Fibroblast of lung (primary cell): Measurements from ENCODE around the gene PGP. TPM values are rescaled to one million over a fixed set of nuclear protein-coding genes. Genes with fewer than 3 reads are reported as not detected.

Experiments used
- DNase-seq, 2 donors: peaks; one replicate each; pipeline versions ENCODE4 v3.0.0 to v3.0.0-alpha.2; 2010; ENCODE audit warnings: low read depth in 2 of 2
- H2AFZ ChIP-seq: 2 replicates; pipeline ENCODE4 v1.5.1; 2012; ENCODE audit warnings: low read length, control low read depth, inconsistent platforms
- H3K27ac ChIP-seq: 2 replicates; pipeline ENCODE4 v1.5.1; 2011; ENCODE audit warnings: low read length, control low read depth; ENCODE audit not compliant: insufficient read depth
- H3K27me3 ChIP-seq: 2 replicates; pipeline ENCODE4 v1.5.1; 2011; ENCODE audit warnings: mild to moderate bottlenecking, low read length; ENCODE audit not compliant: control insufficient read depth, insufficient read depth
- H3K36me3 ChIP-seq: 2 replicates; pipeline ENCODE4 v1.5.1; 2011; ENCODE audit warnings: low read length; ENCODE audit not compliant: control insufficient read depth, insufficient read depth
- H3K4me1 ChIP-seq: 2 replicates; pipeline ENCODE4 v1.5.1; 2011; ENCODE audit warnings: low read length; ENCODE audit not compliant: control insufficient read depth, insufficient read depth; ENCODE audit errors: extremely low read depth
- H3K4me2 ChIP-seq: 2 replicates; pipeline ENCODE4 v1.5.1; 2011; ENCODE audit warnings: low read length, control low read depth; ENCODE audit not compliant: insufficient read depth; ENCODE audit errors: extremely low read depth
- H3K4me3 ChIP-seq, 4 experiments: fragments of 200-600 bp in 1 of 4; sonication (generic) in 1 of 4; replicated peaks in 1 of 4; 2 replicates each; pipeline ENCODE4 v1.5.1; 2011 to 2016; ENCODE audit warnings: low read length in 4 of 4, low read depth in 3 of 4, mild to moderate bottlenecking in 3 of 4, control low read depth in 2 of 4, inconsistent platforms in 1 of 4, mixed read lengths in 1 of 4; ENCODE audit not compliant: insufficient read depth in 1 of 4; ENCODE audit errors: control extremely low read depth in 1 of 4
- H3K79me2 ChIP-seq: 2 replicates; pipeline ENCODE4 v1.5.1; 2012; ENCODE audit warnings: mild to moderate bottlenecking, low read length, inconsistent platforms; ENCODE audit not compliant: control insufficient read depth, insufficient read depth
- H3K9ac ChIP-seq: 2 replicates; pipeline ENCODE4 v1.5.1; 2011; ENCODE audit warnings: mild to moderate bottlenecking, low read length, control low read depth; ENCODE audit not compliant: insufficient read depth
- H3K9me3 ChIP-seq: 2 replicates; pipeline ENCODE4 v1.5.1; 2012; ENCODE audit warnings: low read depth, low read length; ENCODE audit not compliant: control insufficient read depth, insufficient read depth
- H4K20me1 ChIP-seq: 2 replicates; pipeline ENCODE4 v1.5.1; 2011; ENCODE audit warnings: low read length; ENCODE audit not compliant: control insufficient read depth, insufficient read depth; ENCODE audit errors: extremely low read depth
- EZH2 ChIP-seq: IDR thresholded peaks from 2 replicates; pipeline ENCODE4 v1.5.1; 2012; ENCODE audit warnings: low read length, control low read depth, mild to moderate bottlenecking; ENCODE audit errors: missing control alignments
- polyA plus RNA-seq, 2 donors: library from polyadenylated mRNA; depleted of rRNA in 1 of 2; stranded (reverse) in 1 of 2; unstranded in 1 of 2; fragments of >200 nt; gene quantifications; 2 replicates each; pipeline ENCODE4 v1.2.1, GENCODE V29; 2011 to 2012; ENCODE audit warnings: missing spikeins in 1 of 2
- total RNA-seq: library from RNA; depleted of rRNA; stranded (reverse); fragments of >200 nt; gene quantifications from 2 replicates; pipeline ENCODE4 v1.2.1, GENCODE V29; 2014
- TF ChIP-seq, protein P1 (sequence below), 2 donors: IDR thresholded peaks in 1 of 2; conservative IDR thresholded peaks in 1 of 2; 1 replicate in 1 of 2; 2 replicates in 1 of 2; pipeline ENCODE4 v1.5.1; 2011 to 2012; ENCODE audit warnings: low read length in 2 of 2, control low read depth in 1 of 2, inconsistent platforms in 1 of 2, low read depth in 1 of 2, mild to moderate bottlenecking in 1 of 2

Gene PGP
- total and polyA plus RNA-seq, 2 donors (not counting 1 experiment from before 2014, with no cell fraction given) = 4.2 to 9.6 TPM

DNA sequence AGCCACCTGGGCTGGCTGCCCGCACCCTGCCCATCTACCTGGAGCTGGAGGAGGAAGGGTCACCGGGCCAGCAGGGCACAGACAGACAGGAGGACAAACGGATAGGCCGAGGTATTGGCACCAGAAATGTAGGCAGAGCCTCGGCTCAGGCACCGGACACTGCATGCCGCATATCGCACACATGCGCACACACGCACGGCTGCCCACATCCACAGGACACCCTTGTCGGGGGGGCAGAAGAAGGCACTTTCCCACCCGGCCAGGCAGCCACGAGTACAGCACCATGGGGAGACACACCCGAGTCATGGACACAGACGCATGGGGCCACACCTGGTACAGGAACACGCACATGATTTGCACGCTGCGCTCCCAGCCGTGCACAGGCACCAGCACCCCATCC, 32.7 kb downstream of the PGP start:
- no peaks in the 10 kb centered on the region for H3K4me1 ChIP-seq
- H3K4me2 ChIP-seq = no peak overlapping the region
- no peaks in the 10 kb centered on the region for H3K9me3 ChIP-seq
- no peak overlapping the region for H3K27ac ChIP-seq
- no peak overlapping the region for H2AFZ ChIP-seq
- H4K20me1 ChIP-seq = no peaks in the 10 kb centered on the region
- H3K79me2 ChIP-seq = no peaks in the 10 kb centered on the region
- no peaks in the 10 kb centered on the region for H3K27me3 ChIP-seq
- H3K36me3 ChIP-seq = peaks cover 7% of the 10 kb centered on the region
- no peak overlapping the region for H3K4me3 ChIP-seq
- TF ChIP-seq EZH2 = no peak
- TF ChIP-seq, protein P1, sequence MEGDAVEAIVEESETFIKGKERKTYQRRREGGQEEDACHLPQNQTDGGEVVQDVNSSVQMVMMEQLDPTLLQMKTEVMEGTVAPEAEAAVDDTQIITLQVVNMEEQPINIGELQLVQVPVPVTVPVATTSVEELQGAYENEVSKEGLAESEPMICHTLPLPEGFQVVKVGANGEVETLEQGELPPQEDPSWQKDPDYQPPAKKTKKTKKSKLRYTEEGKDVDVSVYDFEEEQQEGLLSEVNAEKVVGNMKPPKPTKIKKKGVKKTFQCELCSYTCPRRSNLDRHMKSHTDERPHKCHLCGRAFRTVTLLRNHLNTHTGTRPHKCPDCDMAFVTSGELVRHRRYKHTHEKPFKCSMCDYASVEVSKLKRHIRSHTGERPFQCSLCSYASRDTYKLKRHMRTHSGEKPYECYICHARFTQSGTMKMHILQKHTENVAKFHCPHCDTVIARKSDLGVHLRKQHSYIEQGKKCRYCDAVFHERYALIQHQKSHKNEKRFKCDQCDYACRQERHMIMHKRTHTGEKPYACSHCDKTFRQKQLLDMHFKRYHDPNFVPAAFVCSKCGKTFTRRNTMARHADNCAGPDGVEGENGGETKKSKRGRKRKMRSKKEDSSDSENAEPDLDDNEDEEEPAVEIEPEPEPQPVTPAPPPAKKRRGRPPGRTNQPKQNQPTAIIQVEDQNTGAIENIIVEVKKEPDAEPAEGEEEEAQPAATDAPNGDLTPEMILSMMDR (conservative IDR thresholded peaks at IDR 0.05 in 1 of 2, IDR thresholded peaks at IDR 0.05 in 1 of 2; ENCODE audit: low read depth in 1 of 2, low read length in 2 of 2) = no peak
- DNase-seq = no peak
- no peak overlapping the region for H3K9ac ChIP-seq

DNA sequence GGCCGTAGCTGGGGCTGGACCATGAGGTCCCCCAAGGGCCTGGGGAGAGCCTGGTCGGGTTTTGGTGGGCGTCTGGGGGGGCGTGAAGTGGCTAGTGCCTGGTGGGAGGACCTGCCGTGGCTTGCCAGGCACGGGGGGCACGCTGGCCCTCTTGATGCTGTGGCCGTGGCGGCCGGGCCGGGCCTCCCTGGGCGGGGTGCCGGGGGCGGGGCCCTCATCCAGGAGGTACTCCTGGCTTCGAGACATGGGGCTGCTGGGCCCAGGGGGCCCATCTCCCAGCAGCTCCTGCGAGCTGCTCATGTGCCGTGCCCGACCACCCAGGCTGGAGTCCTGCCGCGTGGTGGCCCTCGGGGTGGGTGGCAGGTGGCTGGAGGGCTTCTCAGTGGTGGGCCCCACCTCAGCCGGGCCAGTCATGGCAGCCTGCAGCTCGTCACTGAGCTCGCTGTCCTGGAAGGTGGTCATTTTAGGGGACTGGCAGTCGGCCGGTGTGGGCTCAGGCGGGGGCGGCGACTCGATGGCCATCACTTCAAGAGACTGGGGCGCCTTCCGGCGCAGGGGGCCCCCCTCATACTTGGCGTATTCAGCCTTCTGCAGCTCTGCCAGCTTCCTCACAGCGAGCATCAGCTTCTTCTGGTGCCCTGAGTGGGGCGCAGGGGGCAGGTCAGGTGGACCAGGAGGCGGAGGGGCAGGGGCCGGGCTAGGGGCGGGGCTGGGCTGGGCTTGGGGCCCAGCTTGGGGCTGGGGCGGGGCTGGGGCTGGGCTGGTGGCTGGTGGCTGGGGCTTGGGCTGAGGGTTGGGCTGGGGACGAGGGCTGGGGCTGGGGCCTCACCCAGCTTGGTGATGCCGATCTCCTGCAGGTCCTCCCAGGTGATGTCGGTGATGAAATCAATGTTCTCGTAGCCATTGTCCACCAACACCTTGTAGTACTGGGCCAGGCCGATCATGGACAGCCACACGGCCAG, 33.4 kb downstream of the PGP start:
- Histone ChIP-seq H3K9ac (no peak overlapping the region), H3K27me3 (no peaks in the 10 kb centered on the region), H3K4me3 (no peak overlapping the region), H3K36me3 (peaks cover 10% of the 10 kb centered on the region), H3K4me2 (no peak overlapping the region), H3K4me1 (no peaks in the 10 kb centered on the region), H2AFZ (no peak overlapping the region), H3K27ac (no peak overlapping the region), H3K9me3 (no peaks in the 10 kb centered on the region), H4K20me1 (no peaks in the 10 kb centered on the region), H3K79me2 (no peaks in the 10 kb centered on the region)
- TF ChIP-seq, protein P1 (conservative IDR thresholded peaks at IDR 0.05 in 1 of 2, IDR thresholded peaks at IDR 0.05 in 1 of 2; ENCODE audit: low read depth in 1 of 2, low read length in 2 of 2) = no peak
- no peak for TF ChIP-seq EZH2
- no peak for DNase-seq

DNA sequence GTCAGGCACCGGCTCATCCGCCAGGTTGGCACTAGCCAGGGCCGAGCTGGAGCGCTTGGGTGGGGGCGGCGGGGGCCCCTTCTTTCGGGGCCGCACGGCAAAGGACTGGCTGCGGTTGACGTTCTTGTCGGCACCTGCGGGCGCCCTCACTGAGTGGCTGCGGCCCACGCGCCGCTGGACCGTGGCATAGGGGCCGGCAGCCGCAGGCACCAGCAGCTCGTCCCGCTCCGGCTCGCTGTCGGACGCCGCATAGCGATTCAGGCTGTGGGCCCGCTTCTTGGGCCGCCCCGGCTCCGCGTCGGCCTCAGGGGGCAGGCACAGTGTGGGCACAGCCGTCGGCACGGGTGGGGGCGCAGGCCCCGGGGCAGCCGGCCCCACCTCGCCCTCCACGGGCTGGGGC, 34.2 kb downstream of the PGP start:
- no peaks in the 10 kb centered on the region for H3K79me2 ChIP-seq
- no peak overlapping the region for H3K4me2 ChIP-seq
- DNase-seq = no peak
- TF ChIP-seq, protein P1 (conservative IDR thresholded peaks at IDR 0.05 in 1 of 2, IDR thresholded peaks at IDR 0.05 in 1 of 2; ENCODE audit: low read depth in 1 of 2, low read length in 2 of 2) = no peak
- TF ChIP-seq EZH2 = no peak
- no peaks in the 10 kb centered on the region for H4K20me1 ChIP-seq
- no peak overlapping the region for H2AFZ ChIP-seq
- H3K36me3 ChIP-seq = peaks cover 18% of the 10 kb centered on the region
- no peak overlapping the region for H3K4me3 ChIP-seq
- H3K9ac ChIP-seq = no peak overlapping the region
- H3K9me3 ChIP-seq = no peaks in the 10 kb centered on the region
- no peaks in the 10 kb centered on the region for H3K4me1 ChIP-seq
- H3K27ac ChIP-seq = no peak overlapping the region
- H3K27me3 ChIP-seq = no peaks in the 10 kb centered on the region
